GM20431 (cell line): ENCODE data around the gene SLC5A10.

Experiments
- in situ Hi-C: fragments of 300-500 bp; cut with MseI, MboI; formaldehyde crosslinking; loops from one replicate; pipeline ENCODE4 v1.15.0; 2020; ENCODE audit warnings: low sequenced_read_pairs; ENCODE audit not compliant: unreplicated experiment

Gene SLC5A10

DNA sequence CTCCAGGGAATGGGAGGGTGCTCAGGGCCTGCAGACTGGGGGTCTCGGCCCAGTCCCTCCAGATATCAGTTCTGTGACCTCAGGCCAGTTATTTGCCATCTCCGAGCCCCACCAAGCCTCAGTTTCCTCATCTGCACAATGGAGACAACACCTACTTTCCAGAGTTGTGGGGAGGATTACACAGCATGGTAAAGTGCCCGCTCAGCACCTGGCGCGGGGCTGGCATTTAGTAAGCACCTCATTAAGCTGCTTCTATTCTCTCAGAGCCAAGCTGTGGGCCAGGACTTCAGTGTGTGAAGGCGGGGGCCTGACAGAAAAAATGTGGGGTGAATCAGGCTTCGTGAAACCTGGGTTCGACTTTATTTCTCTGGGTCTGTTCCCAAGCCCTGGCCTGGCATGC, 47.4 kb downstream of the SLC5A10 start:
- in situ Hi-C loops, result no loop called here

GRCh38 chr17:18999911-19000310, 47.9 kb downstream of the SLC5A10 start:
- in situ Hi-C loops, result no loop called here

- in situ Hi-C loops, result no loop called here
Observed at GRCh38 chr17:19000531-19001325, 48.8 kb downstream of the SLC5A10 start.

- in situ Hi-C loops, result no loop called here
Observed at GRCh38 chr17:19001907-19002590, 50.1 kb downstream of the SLC5A10 start.

GRCh38 chr17:19002805-19003542, 51.0 kb downstream of the SLC5A10 start:
- in situ Hi-C loops, result no loop called here

DNA sequence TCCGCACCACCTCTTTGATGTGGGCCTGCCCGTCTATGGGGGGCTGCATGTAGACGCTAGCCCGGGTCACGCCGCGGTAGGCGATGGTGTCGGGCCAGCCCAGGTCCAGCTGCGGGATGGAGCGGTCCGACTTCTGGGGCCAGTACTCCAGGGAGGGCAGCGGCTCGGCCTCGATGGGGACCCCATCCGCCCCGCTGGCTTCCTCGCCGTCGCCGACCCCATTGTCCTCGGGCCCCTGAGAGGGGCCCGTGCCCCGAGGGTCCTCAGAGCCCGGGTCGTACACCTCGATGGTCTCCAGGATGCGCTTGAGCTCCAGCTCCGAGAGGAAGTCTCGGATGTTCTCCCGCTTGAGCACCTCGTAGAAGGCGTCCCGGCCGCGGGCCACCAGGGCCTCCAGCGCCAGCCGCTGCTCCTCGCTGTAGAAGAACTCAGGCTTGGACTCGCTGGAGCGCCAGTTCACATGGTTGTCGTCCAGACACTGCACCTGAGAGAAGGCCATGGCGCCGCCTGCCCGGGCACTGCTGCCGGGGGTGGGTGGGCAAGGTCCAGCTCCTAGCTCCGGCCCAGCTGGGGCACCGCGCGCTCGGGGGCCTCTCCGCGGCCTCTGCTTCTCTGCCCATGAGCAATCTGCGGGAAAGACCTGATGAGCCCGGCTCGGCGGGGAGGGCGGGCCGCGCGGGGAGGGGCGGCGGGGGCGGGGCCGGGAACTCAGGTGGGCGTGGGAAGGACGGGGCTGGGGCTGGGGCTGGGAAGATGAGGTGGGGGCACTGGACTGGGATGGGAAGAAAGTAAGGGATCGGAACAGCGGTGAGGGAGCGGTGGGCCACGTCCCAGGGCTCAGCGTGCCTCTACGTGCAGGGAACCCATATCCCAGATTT, 51.8 kb downstream of the SLC5A10 start:
- in situ Hi-C loops, result no loop called here

- in situ Hi-C loops, result no loop called here
Observed at GRCh38 chr17:19004421-19005136, 52.6 kb downstream of the SLC5A10 start, which contains the start of gene FAM83G. TSS of gene FAM83G (minus strand) at chr17:19004764. CDS start at chr17:19004041, 723 bp downstream.

- in situ Hi-C loops, result no loop called here
Observed at GRCh38 chr17:19005137-19005773, 53.3 kb downstream of the SLC5A10 start.

DNA sequence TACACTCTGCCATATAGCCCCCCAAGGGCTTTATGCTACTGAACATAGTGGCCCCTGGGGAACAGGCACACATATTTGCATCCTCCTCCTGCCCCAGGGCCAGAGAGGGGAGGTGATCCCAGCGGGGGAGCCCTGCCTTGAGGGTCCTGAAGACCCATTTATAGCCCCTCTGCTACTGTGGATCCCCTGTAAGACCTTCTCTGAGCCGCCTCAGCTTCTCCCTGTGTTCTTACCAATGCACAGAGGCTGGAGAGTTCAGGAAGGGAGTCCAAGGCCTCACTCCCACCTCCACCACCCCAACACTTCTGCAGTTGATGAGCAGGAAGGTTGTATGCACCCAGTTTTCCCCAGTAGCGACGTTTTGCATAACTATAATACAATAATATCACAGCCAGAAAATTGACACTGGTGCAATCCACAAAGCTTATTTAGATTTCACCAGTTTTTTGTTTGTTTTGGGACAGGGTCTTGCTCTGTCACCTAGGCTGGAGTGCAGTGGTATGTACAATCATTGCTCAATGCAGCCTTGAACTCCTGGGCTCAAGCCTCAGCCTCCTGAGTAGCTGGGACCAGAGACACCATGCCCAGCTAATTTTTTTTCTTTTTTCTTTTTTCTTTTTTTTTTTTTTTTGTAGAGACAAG, 53.9 kb downstream of the SLC5A10 start:
- in situ Hi-C loops, result no loop called here

GRCh38 chr17:19006698-19007097, 54.7 kb downstream of the SLC5A10 start:
- in situ Hi-C loops, result no loop called here

DNA sequence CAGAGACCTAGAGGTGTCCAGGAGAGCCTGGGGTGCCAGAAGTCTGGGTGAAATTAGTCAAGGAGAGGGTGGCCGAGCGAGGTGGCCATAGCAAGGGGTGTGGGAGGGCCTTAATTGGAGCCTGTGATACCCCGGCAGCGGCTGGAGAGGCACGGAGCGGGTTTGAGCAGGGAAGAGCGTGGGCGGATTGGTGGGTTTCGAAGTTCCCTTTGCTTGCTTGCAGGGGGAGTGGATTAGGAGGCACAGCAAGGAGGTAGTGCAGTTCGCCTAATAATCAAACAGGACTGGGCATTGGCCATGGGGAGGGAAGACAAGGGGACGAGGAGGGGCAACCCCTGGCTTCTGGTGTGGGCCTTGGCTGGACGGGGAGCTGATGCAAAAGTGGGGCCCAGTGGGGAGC, 58.0 kb downstream of the SLC5A10 start:
- in situ Hi-C loops, result no loop called here

DNA sequence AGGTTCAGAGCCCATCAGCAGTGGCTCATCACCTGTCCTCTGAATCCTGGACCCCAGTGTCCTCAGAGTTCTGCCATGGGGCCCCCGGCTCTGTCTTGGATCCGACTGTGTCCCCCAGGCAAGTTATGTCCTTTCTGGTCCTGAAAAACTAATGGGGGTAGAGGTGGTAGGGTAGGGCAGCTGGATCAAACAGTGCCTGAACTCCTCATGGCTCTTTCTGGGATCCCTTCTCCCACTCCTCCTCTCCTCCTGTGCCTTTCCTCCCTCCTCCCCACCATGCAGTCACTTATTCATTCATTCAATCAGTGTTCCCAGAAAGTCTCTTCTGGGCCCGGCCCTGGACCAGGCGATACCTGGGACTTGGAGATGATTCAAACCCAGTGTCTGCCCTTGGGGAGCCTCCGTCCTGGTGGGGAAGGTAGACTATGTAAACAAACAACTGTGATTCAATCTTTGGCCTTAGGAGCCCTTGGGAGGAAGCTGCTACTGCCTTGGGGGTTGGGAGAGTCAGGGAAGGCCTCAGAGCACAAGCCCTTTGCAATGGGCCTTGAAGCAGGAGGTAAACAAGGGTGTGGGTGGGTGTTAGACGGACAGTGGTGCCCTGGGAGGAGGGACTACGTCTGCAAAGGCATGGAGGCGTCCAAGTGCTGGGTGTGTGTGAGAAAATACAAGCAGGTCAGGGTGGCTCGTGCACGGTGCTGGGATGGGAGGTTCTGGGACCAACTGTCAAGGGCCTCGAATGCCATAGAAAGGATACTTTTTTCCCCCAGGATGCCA, 59.0 kb downstream of the SLC5A10 start:
- in situ Hi-C loops, result no loop called here

DNA sequence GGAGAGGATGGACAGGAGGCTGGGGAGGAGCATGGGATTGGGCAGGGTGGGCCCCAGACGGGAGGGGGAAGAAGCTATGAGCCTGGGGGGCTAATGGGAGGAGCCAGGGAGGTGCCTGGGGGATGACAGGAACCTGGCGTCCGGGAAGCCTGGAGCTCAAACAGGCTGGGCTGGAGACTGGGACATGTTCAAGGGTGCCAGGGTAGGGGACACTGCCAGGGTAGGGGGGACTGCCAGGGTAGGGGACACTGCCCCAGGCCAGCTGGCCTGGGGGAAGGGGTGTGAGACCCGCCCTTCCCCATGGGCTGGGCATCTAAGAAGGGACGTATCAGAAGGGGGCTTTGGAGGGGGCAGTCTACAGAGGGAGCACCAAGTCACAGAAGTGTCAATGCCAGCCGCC, 59.6 kb downstream of the SLC5A10 start:
- in situ Hi-C loops, result no loop called here

- in situ Hi-C loops, result no loop called here
Observed at GRCh38 chr17:19012171-19013080, 60.5 kb downstream of the SLC5A10 start.

- in situ Hi-C loops, result no loop called here
Observed at GRCh38 chr17:19013226-19013625, 61.3 kb downstream of the SLC5A10 start.

- in situ Hi-C loops, result no loop called here
Observed at GRCh38 chr17:19013806-19014627, 62.1 kb downstream of the SLC5A10 start.
